HG03575 (cell line): ENCODE results near the gene SDF2.
"Not testable (repeated sequence)": the region's sequence is repeated elsewhere in the genome, so short reads cannot be mapped to it uniquely, and the experiment has no call there.

Experiments
- ATAC-seq: cut with Tn5 transposase; IDR thresholded peaks from one replicate; pipeline ENCODE4 v1.9.1; 2021; ENCODE audit not compliant: unreplicated experiment, insufficient number of reproducible peaks, low FRiP score; ENCODE audit errors: extremely low read depth

Gene SDF2

GRCh38 chr17:28688481-28688880 is 26.8 kb upstream of the SDF2 start:
- no peak for ATAC-seq

GRCh38 chr17:28686296-28686695 is 24.6 kb upstream of the SDF2 start:
- no peak for ATAC-seq

DNA sequence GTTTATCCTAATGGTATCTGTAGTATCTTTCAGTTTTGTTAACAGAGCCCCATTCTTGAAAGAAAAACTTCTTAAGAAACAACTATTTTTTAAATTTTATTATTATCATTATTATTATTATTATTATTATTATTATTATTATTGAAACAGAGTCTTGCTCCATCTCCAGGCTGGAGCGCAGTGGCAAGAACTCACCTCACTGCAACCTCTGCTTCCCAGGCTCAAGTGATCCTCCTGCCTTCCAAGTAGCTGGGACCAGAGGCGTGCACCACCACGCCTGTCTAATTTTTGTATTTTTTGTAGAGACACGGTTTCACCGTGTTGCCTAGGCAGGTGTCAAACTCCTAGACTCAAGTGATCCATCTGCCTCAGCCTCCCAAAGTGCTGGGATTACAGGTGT is 23.7 kb upstream of the SDF2 start:
- no peak for ATAC-seq

DNA sequence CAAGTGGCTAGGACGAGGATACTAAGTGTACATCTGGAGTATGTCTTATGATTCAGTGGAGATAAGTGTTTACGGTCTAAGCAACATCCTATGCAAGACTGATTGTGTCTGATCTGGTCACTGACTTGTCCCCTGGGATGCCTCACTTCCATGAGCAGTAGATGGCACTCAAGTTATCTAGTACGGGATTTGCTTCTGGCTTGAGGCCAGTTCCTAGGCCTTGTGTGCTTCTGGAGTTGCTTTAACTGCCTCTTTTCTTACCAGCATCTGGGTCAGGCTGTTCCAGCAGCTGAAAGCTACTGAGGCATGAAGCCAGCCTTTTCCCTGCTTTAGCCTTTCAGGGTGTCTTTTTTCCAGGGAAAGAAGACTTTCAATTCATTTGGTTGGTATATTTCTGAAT is 23.3 kb upstream of the SDF2 start:
- no peak for ATAC-seq

DNA sequence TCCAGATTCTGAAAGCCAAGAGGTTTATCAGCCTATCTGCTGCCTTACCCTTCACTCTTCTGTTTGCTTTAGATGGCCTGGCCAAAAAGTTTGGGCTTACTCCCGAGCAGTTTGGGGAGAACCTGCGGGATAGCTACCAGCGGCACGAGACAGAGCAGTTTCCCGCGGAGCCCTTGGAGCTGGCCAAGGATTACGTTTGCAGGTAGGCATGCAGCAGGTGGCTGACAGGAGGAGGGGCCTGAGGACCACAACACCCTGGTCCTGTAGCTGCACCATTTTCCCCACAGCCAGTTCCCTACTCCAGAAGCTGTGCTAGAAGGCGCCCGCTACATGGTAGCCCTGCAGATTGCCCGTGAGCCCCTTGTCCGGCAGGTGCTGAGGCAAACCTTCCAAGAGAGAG is 20.9 kb upstream of the SDF2 start:
- ATAC-seq = no peak

- no peak for ATAC-seq
Observed at GRCh38 chr17:28675980-28676379, 14.3 kb upstream of the SDF2 start.

GRCh38 chr17:28675490-28675889 is 13.8 kb upstream of the SDF2 start:
- no peak for ATAC-seq

GRCh38 chr17:28669918-28670317 is 8.2 kb upstream of the SDF2 start:
- no peak for ATAC-seq

DNA sequence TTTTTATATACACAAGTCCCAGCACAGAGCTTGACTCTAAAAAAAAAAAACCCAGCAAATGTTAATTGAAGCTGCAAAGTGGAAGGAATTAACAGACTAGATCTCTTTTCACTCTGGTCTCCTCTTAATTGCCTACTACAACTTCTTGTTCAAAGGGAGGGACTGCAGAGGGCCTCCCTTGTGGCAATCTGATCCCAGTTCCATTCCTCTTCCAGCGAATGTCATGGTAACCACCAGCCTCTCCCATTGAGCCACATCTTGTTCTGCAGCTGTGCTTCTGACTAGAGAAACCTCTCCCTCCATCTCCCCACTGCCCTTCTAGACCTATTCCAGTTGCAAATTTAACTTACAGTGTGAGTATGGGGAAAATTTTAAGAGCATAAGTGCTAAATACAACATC is 6.2 kb upstream of the SDF2 start:
- no peak for ATAC-seq

DNA sequence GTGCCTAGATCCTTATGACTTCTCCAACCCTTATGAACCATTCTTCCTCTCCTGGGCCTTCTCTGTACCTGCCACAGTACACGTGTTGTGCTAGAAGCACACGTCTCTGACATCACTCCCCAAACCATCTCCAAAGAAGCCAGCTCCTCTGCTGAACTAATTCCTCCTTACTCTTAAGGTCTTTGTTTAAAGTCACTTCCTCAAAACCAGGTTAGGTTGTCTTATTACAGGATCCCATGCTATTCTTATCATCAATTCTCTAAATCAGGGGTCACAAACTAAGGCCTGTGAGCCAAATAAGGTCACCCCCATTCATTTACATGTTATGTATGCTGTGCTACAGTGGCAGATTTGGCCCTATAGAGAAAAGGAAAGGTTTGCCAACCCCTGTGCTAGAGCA is 4.3 kb upstream of the SDF2 start:
- ATAC-seq = no peak

DNA sequence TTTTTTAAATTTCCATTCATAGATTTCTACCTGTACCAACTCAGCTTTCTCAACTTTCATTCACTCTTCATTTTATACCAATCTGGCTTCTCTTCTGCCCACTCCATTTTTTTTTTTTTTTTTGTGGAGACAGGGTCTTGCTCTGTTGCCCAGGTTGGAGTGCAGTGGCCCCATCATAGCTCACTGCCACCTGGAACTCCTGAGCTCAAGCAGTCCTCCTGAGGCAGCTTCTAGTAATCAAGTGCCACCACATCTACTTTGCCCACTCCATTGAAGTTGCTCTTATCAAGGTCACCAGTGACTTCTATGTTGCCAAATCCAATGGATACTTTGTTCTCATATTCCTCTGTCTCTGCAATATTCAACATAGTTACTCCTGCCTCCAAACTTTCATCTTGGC is 2.0 kb upstream of the SDF2 start:
- ATAC-seq = no peak

DNA sequence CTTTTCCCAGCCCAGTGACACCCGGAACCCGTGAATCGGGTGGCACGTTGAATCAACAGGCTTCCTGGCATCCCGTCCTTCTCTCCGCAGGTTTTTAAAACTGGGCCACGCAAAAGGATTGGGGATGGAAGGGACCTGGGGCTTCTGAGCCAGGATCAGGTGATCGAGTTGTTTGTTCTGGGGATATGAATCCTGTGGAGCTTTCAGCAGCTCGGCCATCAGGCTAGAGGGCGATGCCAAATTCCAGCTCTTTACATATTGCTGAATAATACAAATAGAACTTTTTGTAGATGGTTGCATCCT is 772 bp upstream of the SDF2 start:
- ATAC-seq = no peak

GRCh38 chr17:28659497-28659881 is 2.2 kb downstream of the SDF2 start:
- not testable (repeated sequence) for ATAC-seq

GRCh38 chr17:28658766-28659496 is 2.8 kb downstream of the SDF2 start:
- not testable (repeated sequence) for ATAC-seq

DNA sequence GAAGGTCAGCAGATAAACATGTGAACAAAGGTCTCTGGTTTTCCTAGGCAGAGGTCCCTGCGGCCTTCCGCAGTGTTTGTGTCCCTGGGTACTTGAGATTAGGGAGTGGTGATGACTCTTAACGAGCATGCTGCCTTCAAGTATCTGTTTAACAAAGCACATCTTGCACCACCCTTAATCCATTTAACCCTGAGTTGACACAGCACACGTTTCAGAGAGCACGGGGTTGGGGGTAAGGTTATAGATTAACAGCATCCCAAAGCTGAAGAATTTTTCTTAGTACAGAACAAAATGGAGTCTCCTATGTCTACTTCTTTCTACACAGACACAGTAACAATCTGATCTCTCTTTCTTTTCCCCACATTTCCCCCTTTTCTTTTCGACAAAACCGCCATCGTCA is 3.4 kb downstream of the SDF2 start:
- ATAC-seq = not testable (repeated sequence)

DNA sequence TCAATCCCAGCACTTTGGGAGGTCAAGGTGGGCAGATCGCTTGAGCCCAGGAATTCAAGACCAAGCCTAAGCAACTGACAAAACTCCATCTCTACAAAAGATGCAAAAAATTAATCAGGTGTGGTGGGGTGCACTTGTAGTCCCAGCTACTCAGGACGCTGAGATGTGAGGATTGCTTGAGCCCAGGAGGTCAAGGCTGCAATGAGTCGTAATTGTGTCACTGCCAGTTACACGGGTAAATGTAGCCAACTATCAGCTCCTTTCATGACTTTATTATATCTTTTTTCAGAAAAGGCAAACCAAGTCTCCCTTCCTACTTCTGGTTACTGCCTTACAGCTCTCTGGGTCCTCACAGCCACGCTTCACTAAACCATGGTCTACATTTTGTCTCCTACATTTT is 4.0 kb downstream of the SDF2 start:
- ATAC-seq = no peak

- ATAC-seq = no peak
Observed at GRCh38 chr17:28655160-28655559, 6.5 kb downstream of the SDF2 start.

DNA sequence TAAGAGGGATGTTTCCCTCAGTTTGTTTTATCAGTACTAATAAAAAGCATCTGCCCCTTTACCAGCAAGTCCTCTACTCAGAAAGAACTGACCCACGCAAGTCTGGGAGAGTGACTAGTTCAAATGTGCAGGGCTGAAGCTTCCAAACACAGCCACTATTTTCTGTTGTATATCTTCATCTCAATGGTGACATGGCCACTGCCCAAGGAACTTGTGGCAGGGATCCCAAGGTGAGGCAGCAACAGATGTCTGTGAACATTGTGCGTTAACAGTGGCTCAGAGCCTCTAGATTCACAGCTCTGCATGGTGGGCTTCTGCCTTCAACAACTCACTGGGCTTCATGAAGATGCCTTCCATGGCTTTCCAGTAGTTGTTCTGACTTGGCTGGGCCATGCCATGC is 13.0 kb downstream of the SDF2 start:
- ATAC-seq = no peak

DNA sequence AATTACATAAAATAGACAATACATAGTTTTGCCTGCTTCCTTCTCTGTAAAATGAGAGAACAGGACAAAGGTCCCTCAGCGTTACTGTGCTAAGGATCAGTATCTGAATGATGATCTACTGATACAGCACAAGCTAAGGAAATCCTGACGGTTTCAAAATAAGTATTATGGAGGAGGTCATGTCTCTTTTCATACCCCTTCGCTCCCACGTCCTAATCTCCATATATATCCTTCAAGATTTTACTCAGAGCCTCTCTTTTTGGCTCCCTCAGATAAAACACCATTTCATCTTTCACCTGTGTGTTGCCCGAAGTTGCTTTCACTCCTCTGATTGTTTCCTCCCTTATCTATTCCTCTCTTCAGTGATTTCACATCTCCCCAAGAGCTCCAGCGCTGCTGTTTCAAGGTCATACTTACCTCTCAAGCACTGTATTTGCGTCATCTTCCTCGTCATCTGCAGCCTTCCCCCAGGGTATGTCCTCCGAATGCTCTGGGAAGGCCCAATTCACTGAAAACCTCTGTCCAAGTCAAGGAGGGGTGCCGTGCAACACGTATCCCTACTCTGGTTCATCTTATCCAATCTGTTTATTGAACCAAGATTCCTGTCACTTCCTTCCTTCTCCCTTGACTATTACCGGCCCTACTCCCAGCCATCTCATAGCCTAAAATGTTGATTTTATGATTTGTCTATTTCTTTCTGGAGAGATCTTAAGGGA is 15.5 kb downstream of the SDF2 start:
- no peak for ATAC-seq

- ATAC-seq = no peak
Observed at GRCh38 chr17:28645576-28645939, 16.1 kb downstream of the SDF2 start.
